ENCODE results near the gene SH2D6.

SH2D6 gene

DNA sequence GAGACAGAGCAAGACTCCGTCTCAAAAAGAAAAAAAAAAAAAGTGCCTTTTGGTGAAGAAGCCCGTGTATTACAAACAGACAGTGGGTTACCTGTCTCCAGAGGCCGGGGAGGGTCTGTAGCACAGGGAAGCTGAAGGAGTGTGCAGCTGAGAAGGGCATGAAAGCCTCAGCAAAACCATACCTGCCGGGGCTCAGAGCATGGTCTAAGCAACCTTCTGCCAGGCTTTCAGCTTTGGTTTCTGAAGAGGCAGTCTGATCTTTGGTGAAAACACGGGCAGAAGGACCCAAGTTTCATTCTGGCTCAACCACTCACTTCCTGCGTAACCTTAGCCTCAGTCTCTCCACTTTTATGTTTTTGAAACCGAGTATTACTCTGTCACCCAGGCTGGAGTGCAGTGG, 21.5 kb downstream of the SH2D6 start:
- H3K27me3 ChIP-seq = no peaks in the 10 kb centered on the region
- no peaks in the 10 kb centered on the region for H3K9me3 ChIP-seq
- no peak overlapping the region for H3K4me3 ChIP-seq (ENCODE audit: low read depth, low read length)
- H3K4me1 ChIP-seq = peaks cover 37% of the 10 kb centered on the region
- no peaks in the 10 kb centered on the region for H3K36me3 ChIP-seq
- no peak for DNase-seq
- TF ChIP-seq, protein P1, sequence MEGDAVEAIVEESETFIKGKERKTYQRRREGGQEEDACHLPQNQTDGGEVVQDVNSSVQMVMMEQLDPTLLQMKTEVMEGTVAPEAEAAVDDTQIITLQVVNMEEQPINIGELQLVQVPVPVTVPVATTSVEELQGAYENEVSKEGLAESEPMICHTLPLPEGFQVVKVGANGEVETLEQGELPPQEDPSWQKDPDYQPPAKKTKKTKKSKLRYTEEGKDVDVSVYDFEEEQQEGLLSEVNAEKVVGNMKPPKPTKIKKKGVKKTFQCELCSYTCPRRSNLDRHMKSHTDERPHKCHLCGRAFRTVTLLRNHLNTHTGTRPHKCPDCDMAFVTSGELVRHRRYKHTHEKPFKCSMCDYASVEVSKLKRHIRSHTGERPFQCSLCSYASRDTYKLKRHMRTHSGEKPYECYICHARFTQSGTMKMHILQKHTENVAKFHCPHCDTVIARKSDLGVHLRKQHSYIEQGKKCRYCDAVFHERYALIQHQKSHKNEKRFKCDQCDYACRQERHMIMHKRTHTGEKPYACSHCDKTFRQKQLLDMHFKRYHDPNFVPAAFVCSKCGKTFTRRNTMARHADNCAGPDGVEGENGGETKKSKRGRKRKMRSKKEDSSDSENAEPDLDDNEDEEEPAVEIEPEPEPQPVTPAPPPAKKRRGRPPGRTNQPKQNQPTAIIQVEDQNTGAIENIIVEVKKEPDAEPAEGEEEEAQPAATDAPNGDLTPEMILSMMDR (IDR thresholded peaks at IDR 0.05; ENCODE audit: low read depth, low read length) = no peak

DNA sequence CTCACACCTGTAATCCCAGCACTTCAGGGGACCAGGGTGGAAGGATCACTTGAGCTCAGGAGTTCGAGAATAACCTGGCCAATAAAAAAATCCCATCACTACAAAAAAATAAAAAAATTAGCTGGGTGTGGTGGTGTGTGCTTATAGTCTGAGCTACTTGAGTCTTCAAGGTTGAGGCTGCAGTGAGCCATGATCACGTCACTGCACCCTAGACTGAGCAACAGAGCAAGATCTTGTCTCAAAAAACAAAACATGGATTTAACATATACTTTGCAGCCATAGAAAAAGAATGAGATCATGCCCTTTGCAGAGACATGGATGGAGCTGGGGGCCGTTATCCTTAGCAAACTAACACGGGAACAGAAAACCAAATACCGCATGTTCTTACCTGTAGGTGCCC, 22.2 kb downstream of the SH2D6 start:
- DNase-seq = no peak
- TF ChIP-seq, protein P1 (IDR thresholded peaks at IDR 0.05; ENCODE audit: low read depth, low read length) = no peak
- Histone ChIP-seq H3K9me3 (no peaks in the 10 kb centered on the region), H3K36me3 (no peaks in the 10 kb centered on the region), H3K4me1 (peaks cover 37% of the 10 kb centered on the region), H3K4me3 (ENCODE audit: low read depth, low read length) (no peak overlapping the region), H3K27me3 (no peaks in the 10 kb centered on the region)

DNA sequence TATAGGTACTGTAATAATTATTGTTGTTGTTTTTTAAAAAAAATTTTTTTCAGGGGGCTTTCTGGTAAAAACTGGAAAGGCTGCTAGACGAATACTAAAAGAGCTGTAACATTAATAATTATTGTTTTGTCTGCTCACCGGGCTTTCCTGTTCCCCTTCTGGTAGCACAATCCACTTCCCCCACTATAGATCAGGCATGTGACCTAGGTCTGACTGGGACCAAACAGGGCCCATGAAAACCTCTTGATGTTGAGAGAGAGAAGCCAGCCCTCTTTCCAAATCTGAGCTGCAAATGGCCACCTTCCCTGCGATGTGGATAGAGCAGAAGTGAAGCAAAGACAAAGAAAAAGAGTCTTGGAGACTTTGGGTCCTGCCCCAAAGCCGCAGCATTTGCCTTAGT, 23.4 kb downstream of the SH2D6 start:
- H3K4me3 ChIP-seq (ENCODE audit: low read depth, low read length) = no peak overlapping the region
- no peaks in the 10 kb centered on the region for H3K36me3 ChIP-seq
- H3K9me3 ChIP-seq = no peaks in the 10 kb centered on the region
- no peak for DNase-seq
- H3K4me1 ChIP-seq = peaks cover 36% of the 10 kb centered on the region
- H3K27me3 ChIP-seq = no peaks in the 10 kb centered on the region
- TF ChIP-seq, protein P1 (IDR thresholded peaks at IDR 0.05; ENCODE audit: low read depth, low read length) = no peak

DNA sequence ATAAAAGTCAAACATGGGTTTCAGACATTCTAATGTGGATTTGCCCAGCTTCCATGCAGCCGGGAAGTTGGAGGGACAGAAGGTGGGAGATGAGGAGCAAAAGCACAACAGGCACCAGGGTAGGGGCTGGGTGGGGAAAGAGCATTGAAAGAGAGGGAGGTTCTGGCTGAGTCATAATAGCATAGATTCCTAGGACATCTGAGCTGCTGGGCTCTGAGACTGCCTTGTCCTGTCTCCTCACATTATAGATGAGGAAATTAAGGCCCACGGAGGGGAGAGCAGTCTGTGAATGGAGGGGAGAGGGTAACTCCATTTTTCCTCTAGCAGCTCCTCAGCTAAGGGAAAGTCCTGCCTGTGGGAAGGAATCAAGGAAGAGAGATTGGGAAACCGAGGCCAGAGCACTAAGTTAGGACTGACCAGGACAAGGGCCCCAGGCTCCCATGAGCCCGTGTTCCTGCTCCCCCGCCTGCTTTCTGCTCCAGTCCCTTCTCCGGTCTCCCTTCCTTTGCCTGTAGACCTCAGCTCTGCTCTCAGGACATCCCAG, 26.2 kb downstream of the SH2D6 start:
- no peaks in the 10 kb centered on the region for H3K9me3 ChIP-seq
- H3K27me3 ChIP-seq = no peaks in the 10 kb centered on the region
- DNase-seq = no peak
- TF ChIP-seq, protein P1 (IDR thresholded peaks at IDR 0.05; ENCODE audit: low read depth, low read length) = no peak
- H3K36me3 ChIP-seq = no peaks in the 10 kb centered on the region
- H3K4me3 ChIP-seq (ENCODE audit: low read depth, low read length) = no peak overlapping the region
- H3K4me1 ChIP-seq = peaks cover 24% of the 10 kb centered on the region

DNA sequence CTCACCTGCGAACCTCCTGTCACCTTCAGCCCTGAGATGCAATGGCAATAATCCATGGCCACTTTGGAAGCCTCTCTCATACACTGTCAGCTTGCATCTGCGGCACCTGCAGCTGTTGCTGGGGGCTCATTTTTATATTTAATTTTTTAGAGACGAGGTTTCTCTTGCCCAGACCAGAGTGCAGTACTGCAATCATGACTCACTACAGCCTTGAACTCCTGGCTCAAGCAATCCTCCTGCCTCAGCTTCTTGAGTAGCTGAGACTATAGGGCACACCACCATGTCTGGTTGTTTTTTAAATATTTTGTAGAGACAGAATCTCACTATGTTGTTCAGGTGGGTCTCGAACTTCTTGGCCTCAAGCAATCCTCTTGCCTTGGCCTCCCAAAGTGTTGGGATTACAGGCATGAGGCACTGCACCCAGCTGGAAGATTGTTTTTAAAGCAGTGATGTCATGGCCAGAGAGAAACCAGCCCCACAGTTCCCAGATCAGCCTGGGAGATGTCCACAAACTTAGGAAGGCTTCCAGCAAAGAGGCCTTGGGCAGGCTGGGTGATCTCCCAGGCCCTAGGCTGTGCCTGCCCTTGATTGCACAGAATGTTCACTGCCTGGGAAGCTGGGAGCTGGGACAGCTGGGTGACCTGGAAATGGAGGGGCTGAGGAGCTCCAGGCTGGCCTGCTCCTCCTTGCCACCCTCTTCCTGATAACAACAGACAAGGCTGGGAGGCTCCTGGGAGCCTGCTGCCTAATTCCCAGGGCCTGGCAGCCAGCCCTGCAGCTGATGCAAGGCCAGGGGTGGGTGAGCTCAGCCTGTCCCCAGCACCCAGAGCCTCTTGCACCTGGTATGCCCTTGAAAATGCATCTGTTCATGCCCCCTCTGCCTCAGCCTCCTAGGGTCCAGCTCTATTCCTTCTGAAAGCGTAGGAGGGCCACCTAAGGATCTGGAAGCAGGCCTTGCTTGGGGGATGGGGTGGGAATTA, 27.1 kb downstream of the SH2D6 start:
- Histone ChIP-seq H3K36me3 (no peaks in the 10 kb centered on the region), H3K9me3 (no peaks in the 10 kb centered on the region), H3K27me3 (no peaks in the 10 kb centered on the region), H3K4me3 (ENCODE audit: low read depth, low read length) (no peak overlapping the region), H3K4me1 (peaks cover 24% of the 10 kb centered on the region)
- DNase-seq = peak; percentile 83
- TF ChIP-seq, protein P1 (IDR thresholded peaks at IDR 0.05; ENCODE audit: low read depth, low read length) = no peak

Data from BE2C (cell line).